IMR-90 (cell line): ENCODE results near the gene LAMA4. TPM values are rescaled to one million over a fixed set of nuclear protein-coding genes. Genes with fewer than 3 reads are reported as not detected.

ENCODE experiments used
- ATAC-seq: fragments of 200-7000 bp; cut with Tn5 transposase; 2 replicates; pipeline ENCODE4 v1.9.1; 2020; ENCODE audit warnings: low read depth, mild to moderate bottlenecking, moderate library complexity
- BruUV-seq: library from RNA; stranded (reverse); fragments of 400-500 nt; replicated peaks from 2 replicates; lab custom pipeline; 2021; lab: Mats Ljungman, UMichigan
- CTCF ChIA-PET: fragments of 300-600 bp; formaldehyde crosslinking; extraction: SDS; loops from one replicate; lab custom pipeline; 2021; ENCODE audit warnings: antibody characterized with exemption; lab: Yijun Ruan, JAX
- POLR2A ChIA-PET: fragments of 300-600 bp; sonication (Branson Sonifier 250); formaldehyde crosslinking; loops from one replicate; lab custom pipeline; 2022; ENCODE audit warnings: antibody characterized with exemption; ENCODE audit not compliant: unreplicated experiment; lab: Charles Lee
- DNase-seq: peaks from one replicate; pipeline ENCODE4 v3.0.0; 2013
- H2AFZ ChIP-seq: replicated peaks from 2 replicates; pipeline ENCODE3; 2013; ENCODE audit warnings: low read length, mild to moderate bottlenecking; ENCODE audit not compliant: poor library complexity
- H2AK5ac ChIP-seq: 2 replicates; pipeline ENCODE4 v1.6.1; 2013; ENCODE audit warnings: low read depth, low read length, inconsistent platforms
- H2AK9ac ChIP-seq: replicated peaks from 2 replicates; pipeline ENCODE3; 2013; ENCODE audit warnings: mild to moderate bottlenecking, low read depth, low read length, moderate library complexity; ENCODE audit not compliant: poor library complexity
- H2BK120ac ChIP-seq: 2 replicates; pipeline ENCODE4 v1.6.1; 2013; ENCODE audit warnings: low read depth, low read length, inconsistent platforms
- H2BK15ac ChIP-seq: 3 replicates; pipeline ENCODE4 v1.6.1; 2013; ENCODE audit warnings: low read depth, low read length, inconsistent platforms
- H2BK20ac ChIP-seq: 2 replicates; pipeline ENCODE4 v1.6.1; 2013; ENCODE audit warnings: low read depth, mild to moderate bottlenecking, inconsistent platforms, low read length, moderate library complexity
- H2BK5ac ChIP-seq: 2 replicates; pipeline ENCODE4 v1.6.1; 2013; ENCODE audit warnings: mild to moderate bottlenecking, low read depth, low read length, inconsistent platforms; ENCODE audit not compliant: poor library complexity, severe bottlenecking
- H3K14ac ChIP-seq: replicated peaks from 2 replicates; pipeline ENCODE4 v1.6.1; 2013; ENCODE audit warnings: low read depth, low read length, inconsistent platforms
- H3K18ac ChIP-seq: 2 replicates; pipeline ENCODE4 v1.6.1; 2013; ENCODE audit warnings: low read depth, low read length, control low read depth
- H3K23ac ChIP-seq: 2 replicates; pipeline ENCODE4 v1.6.1; 2013; ENCODE audit warnings: low read depth, low read length, inconsistent platforms
- H3K27ac ChIP-seq: 2 replicates; pipeline ENCODE4 v1.5.1; 2013; ENCODE audit warnings: mild to moderate bottlenecking, control low read depth, low read length; ENCODE audit not compliant: insufficient read depth
- H3K27me3 ChIP-seq: 2 replicates; pipeline ENCODE4 v1.6.1; 2013; ENCODE audit warnings: low read length; ENCODE audit not compliant: control insufficient read depth, insufficient read depth
- H3K36me3 ChIP-seq: 2 replicates; pipeline ENCODE4 v1.6.1; 2013; ENCODE audit warnings: low read length, mixed read lengths; ENCODE audit not compliant: control insufficient read depth, insufficient read depth
- H3K4ac ChIP-seq: 2 replicates; pipeline ENCODE4 v1.6.1; 2013; ENCODE audit warnings: low read depth, low read length, inconsistent platforms
- H3K4me1 ChIP-seq: 2 replicates; pipeline ENCODE4 v1.6.1; 2013; ENCODE audit warnings: low read length, mixed read lengths; ENCODE audit not compliant: control insufficient read depth, insufficient read depth
- H3K4me2 ChIP-seq: 2 replicates; pipeline ENCODE4 v1.6.1; 2013; ENCODE audit warnings: low read depth, mild to moderate bottlenecking, control low read depth, low read length, moderate library complexity
- H3K4me3 ChIP-seq: 2 replicates; pipeline ENCODE4 v1.5.1; 2013; ENCODE audit warnings: low read depth, mild to moderate bottlenecking, control low read depth, low read length, moderate library complexity; ENCODE audit not compliant: insufficient read depth
- H3K56ac ChIP-seq: 2 replicates; pipeline ENCODE4 v1.6.1; 2013; ENCODE audit warnings: low read length, inconsistent platforms; ENCODE audit not compliant: insufficient read depth; ENCODE audit errors: extremely low read depth
- H3K79me1 ChIP-seq, 2 experiments: 2 replicates each; pipeline ENCODE4 v1.6.1; 2013; ENCODE audit warnings: low read length in 2 of 2, inconsistent platforms in 1 of 2, low read depth in 1 of 2
- H3K9ac ChIP-seq: 2 replicates; pipeline ENCODE4 v1.6.1; 2013; ENCODE audit warnings: low read depth, low read length, control low read depth
- H3K9me1 ChIP-seq: 2 replicates; pipeline ENCODE4 v1.6.1; 2013; ENCODE audit warnings: low read length, inconsistent platforms; ENCODE audit not compliant: insufficient read depth
- H3K9me3 ChIP-seq: 2 replicates; pipeline ENCODE4 v1.6.1; 2013; ENCODE audit warnings: low read length; ENCODE audit not compliant: control insufficient read depth, insufficient read depth
- H4K20me1 ChIP-seq: 2 replicates; pipeline ENCODE4 v1.6.1; 2013; ENCODE audit warnings: low read length, inconsistent platforms; ENCODE audit not compliant: insufficient read depth
- H4K5ac ChIP-seq: 2 replicates; pipeline ENCODE4 v1.6.1; 2013; ENCODE audit warnings: mild to moderate bottlenecking, low read depth, low read length, control low read depth
- H4K8ac ChIP-seq, 2 experiments: 2 replicates each; pipeline ENCODE4 v1.6.1; 2013; ENCODE audit warnings: low read depth in 2 of 2, low read length in 2 of 2, control low read depth in 1 of 2, inconsistent platforms in 1 of 2
- H4K91ac ChIP-seq: 2 replicates; pipeline ENCODE4 v1.6.1; 2013; ENCODE audit warnings: low read depth, low read length, inconsistent platforms; ENCODE audit not compliant: insufficient read depth
- BHLHE40 ChIP-seq: fragments of 150-350 bp; IDR thresholded peaks from 2 replicates; pipeline ENCODE4 v1.6.1; 2016; ENCODE audit warnings: mild to moderate bottlenecking, low read depth, low read length
- CEBPB ChIP-seq: IDR thresholded peaks from 2 replicates; pipeline ENCODE4 v1.6.1; 2012; ENCODE audit warnings: low read depth, low read length, improper control_type of control experiment
- MAFK ChIP-seq: IDR thresholded peaks from 2 replicates; pipeline ENCODE4 v1.6.1; 2012; ENCODE audit warnings: low read depth, low read length, improper control_type of control experiment
- RAD21 ChIP-seq: IDR thresholded peaks from 2 replicates; pipeline ENCODE4 v1.6.1; 2012; ENCODE audit warnings: low read length, improper control_type of control experiment
- WGBS, 2 experiments: methylation state at CpG; one replicate each; pipeline versions ENCODE4 v1.1.5 to v1.1.7; 2013; ENCODE audit warnings: missing lambda C conversion rate in 2 of 2; ENCODE audit not compliant: insufficient read length in 1 of 2; ENCODE audit errors: extremely low coverage in 2 of 2; 5-methylcytosine and 5-hydroxymethylcytosine counted together
- dilution Hi-C: fragments of 300-500 bp; cut with HindIII; formaldehyde crosslinking; loops from one replicate; pipeline ENCODE4 v1.14.3; 2018; ENCODE audit warnings: low sequenced_read_pairs; ENCODE audit not compliant: unreplicated experiment
- in situ Hi-C: fragments of 300-500 bp; cut with MboI; formaldehyde crosslinking; loops from 3 replicates; pipeline ENCODE4 v1.14.3; 2019; ENCODE audit warnings: low sequenced_read_pairs, inconsistent platforms, mixed read lengths
- intact Hi-C: fragments of 100-400 bp; cut with micrococcal nuclease; formaldehyde crosslinking; loops from 2 replicates; pipeline ENCODE4 v1.10.0; 2022
- polyA plus RNA-seq, 3 experiments: library from polyadenylated mRNA; depleted of rRNA; stranded (reverse); fragments of >200 nt; gene quantifications; 2 replicates each; pipeline ENCODE4 v1.2.3, GENCODE V29; 2012; ENCODE audit warnings: low replicate concordance in 1 of 3
- total RNA-seq: library from RNA; depleted of rRNA; stranded (reverse); fragments of >200 nt; gene quantifications from 2 replicates; pipeline ENCODE4 v1.2.3, GENCODE V29; 2012
- TF ChIP-seq, protein P1 (sequence below): fragments of 150-350 bp; IDR thresholded peaks from 2 replicates; pipeline ENCODE4 v1.6.1; 2016; ENCODE audit warnings: low read depth, mild to moderate bottlenecking, low read length, moderate library complexity, borderline replicate concordance

Gene LAMA4
- total and polyA plus RNA-seq, 2 of the 4 experiments (the other 2 are of a cell fraction) = 33.9 to 35.8 TPM

DNA sequence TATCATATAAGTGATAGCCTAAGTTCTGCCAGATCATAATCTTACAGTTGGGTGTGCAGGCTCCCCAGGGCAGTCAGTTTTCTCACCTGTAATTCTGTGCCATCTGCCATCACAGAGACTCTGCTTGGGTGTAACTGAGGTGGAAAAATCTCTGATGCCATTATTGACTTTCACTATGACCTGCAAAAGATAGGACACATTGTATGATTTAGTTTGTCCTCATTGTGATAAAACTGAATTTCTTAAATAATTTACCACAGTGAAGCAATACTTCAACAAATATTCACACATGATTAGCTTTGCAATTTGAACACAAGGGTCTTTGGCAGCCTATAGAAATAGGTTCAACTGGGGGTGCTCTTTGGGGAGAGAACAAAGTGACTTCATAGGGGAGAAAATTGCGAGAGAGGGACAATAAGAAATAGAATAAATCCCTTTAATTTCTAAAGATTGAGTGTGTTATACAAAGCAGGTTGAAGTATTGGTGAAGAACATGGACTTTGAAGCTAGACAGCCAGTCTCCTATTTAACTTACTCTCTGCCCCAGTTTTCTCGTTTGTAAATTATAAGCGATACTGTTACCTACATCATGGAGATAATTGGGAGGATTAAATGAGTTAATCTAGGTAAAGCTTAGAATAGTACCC is 139.7 kb downstream of the LAMA4 start:
- H2AFZ ChIP-seq = no peak overlapping the region
- dilution Hi-C loops (no loop called here), intact Hi-C loops (loop anchor here (2.0 to 5.0 kb wide), 2 partner anchors 14 to 33 kb away; no protein-coding TSS in a partner anchor), in situ Hi-C loops (no loop called here)
- no peak overlapping the region for H3K14ac ChIP-seq
- no peak overlapping the region for H2BK20ac ChIP-seq
- ChIA-PET CTCF (no interaction called here), POLR2A (no interaction called here)
- no peak for ATAC-seq
- no peaks in the 10 kb centered on the region for H3K9me3 ChIP-seq
- no peak overlapping the region for H3K18ac ChIP-seq
- BruUV-seq = no TSS peak
- no peak overlapping the region for H4K8ac ChIP-seq
- TF ChIP-seq MAFK = no peak
- TF ChIP-seq RAD21 = no peak
- no peak for TF ChIP-seq CEBPB
- TF ChIP-seq, protein P1, sequence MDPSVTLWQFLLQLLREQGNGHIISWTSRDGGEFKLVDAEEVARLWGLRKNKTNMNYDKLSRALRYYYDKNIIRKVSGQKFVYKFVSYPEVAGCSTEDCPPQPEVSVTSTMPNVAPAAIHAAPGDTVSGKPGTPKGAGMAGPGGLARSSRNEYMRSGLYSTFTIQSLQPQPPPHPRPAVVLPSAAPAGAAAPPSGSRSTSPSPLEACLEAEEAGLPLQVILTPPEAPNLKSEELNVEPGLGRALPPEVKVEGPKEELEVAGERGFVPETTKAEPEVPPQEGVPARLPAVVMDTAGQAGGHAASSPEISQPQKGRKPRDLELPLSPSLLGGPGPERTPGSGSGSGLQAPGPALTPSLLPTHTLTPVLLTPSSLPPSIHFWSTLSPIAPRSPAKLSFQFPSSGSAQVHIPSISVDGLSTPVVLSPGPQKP = no peak
- no peak for TF ChIP-seq BHLHE40
- no peak overlapping the region for H4K5ac ChIP-seq
- H3K27ac ChIP-seq = no peak overlapping the region
- H3K79me1 ChIP-seq = no peaks in the 10 kb centered on the region
- peaks cover 62% of the 10 kb centered on the region for H3K36me3 ChIP-seq
- no peak overlapping the region for H3K4me3 ChIP-seq
- H3K4ac ChIP-seq = no peak overlapping the region
- WGBS, 2 experiments = no CpG with 5 or more reads among the region's 3 CpGs
- H2AK5ac ChIP-seq = no peak overlapping the region
- H3K56ac ChIP-seq = no peak overlapping the region
- H3K9me1 ChIP-seq = peaks cover 6% of the 10 kb centered on the region
- no peak overlapping the region for H2BK15ac ChIP-seq
- peaks cover 2% of the 10 kb centered on the region for H3K4me1 ChIP-seq
- H3K9ac ChIP-seq = no peak overlapping the region
- DNase-seq = no peak
- H4K20me1 ChIP-seq = no peaks in the 10 kb centered on the region
- no peaks in the 10 kb centered on the region for H3K27me3 ChIP-seq
- H2AK9ac ChIP-seq = no peak overlapping the region
- H2BK5ac ChIP-seq = no peak overlapping the region
- no peak overlapping the region for H3K23ac ChIP-seq
- no peak overlapping the region for H2BK120ac ChIP-seq
- no peak overlapping the region for H3K4me2 ChIP-seq
- no peak overlapping the region for H4K91ac ChIP-seq
